Stimulated activated naive CD8-positive, alpha-beta T cell treated with anti-CD3 and anti-CD28 coated beads, Interleukin-15, amount 100 ng/mL, for 72 hours (primary cell): ENCODE measurements around the gene LDLRAD4.
A peak's percentile ranks its signal among the peaks of the same experiment; 100 is the strongest.

Experiments
- ATAC-seq: fragments of 150-1000 bp; cut with Tn5 transposase; 2 replicates; pipeline ENCODE4 v1.10.0; 2021; ENCODE audit warnings: mild to moderate bottlenecking, moderate library complexity
- DNase-seq, 2 donors: peaks; one replicate each; pipeline ENCODE4 v3.0.0; 2021 to 2022
- H3K27ac Mint-ChIP-seq, 2 donors: one replicate each; pipeline ENCODE4 v1.8.0; 2022; ENCODE audit warnings: mild to moderate bottlenecking in 2 of 2, mixed read lengths in 2 of 2, moderate library complexity in 2 of 2
- H3K27me3 Mint-ChIP-seq: one replicate; pipeline ENCODE4 v1.8.0; 2022; ENCODE audit warnings: mixed read lengths
- H3K4me1 Mint-ChIP-seq: one replicate; pipeline ENCODE4 v1.8.0; 2022; ENCODE audit warnings: mild to moderate bottlenecking, mixed read lengths
- H3K4me3 Mint-ChIP-seq, 2 donors: one replicate each; pipeline ENCODE4 v1.8.0; 2022; ENCODE audit warnings: mild to moderate bottlenecking in 2 of 2, mixed read lengths in 2 of 2, moderate library complexity in 1 of 2
- H3K9me3 Mint-ChIP-seq, 2 donors: one replicate each; pipeline ENCODE4 v1.8.0; 2022; ENCODE audit warnings: mixed read lengths in 2 of 2

The LDLRAD4 gene

GRCh38 chr18:13369756-13370510 lies 151.4 kb downstream of the LDLRAD4 start:
- Mint-ChIP-seq H3K27me3 (no peaks in the 10 kb centered on the region), H3K9me3 (no peaks in the 10 kb centered on the region), H3K27ac (peak overlapping the region in 1 of 2 donors; percentile 13), H3K4me1 (peaks cover 65% of the 10 kb centered on the region), H3K4me3 (peak overlapping the region in 1 of 2 donors; percentile 13)
- ATAC-seq (no peak), DNase-seq (no peak)

DNA sequence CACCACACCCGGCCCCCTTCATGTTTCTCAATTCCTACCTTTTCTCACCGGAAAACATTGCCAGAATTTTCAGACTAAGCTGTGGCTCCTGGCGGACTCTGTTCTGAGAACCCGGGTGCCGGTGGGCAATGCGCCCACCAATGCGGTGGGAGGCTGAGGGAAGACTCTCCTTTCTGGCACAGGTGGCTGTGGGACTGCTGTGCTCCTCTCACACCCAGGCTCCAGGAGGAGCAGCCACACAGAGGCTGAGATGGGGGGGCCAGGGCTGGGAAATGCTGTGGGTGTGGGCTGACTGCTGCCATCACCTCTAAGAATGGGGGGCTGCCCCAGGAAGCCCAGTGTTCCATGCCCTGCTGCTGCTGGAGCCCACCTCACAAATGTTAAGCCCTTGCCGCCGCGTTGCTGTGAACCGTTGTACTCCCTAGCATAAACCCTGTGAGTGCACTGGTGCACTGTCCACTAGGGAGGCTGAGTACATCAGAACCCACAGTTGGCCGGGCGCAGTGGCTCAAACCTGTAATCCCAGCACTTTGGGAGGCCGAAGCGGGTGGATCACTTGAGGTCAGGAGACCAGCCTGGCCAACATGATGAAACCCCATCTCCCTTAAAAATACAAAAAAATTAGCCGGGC lies 152.6 kb downstream of the LDLRAD4 start:
- Mint-ChIP-seq H3K4me1 (peaks cover 77% of the 10 kb centered on the region), H3K27me3 (no peaks in the 10 kb centered on the region), H3K4me3 (no peak overlapping the region), H3K9me3 (no peaks in the 10 kb centered on the region), H3K27ac (no peak overlapping the region)
- DNase-seq (no peak), ATAC-seq (no peak)

- Mint-ChIP-seq H3K27me3 (no peaks in the 10 kb centered on the region), H3K9me3 (no peaks in the 10 kb centered on the region), H3K4me1 (peaks cover 80% of the 10 kb centered on the region), H3K4me3 (peak overlapping the region; percentile 21 to 30), H3K27ac (peak overlapping the region; percentile 2 to 66)
- ATAC-seq, result no peak
- no peak for DNase-seq
These were observed 153.3 kb downstream of the LDLRAD4 start for GRCh38 chr18:13371689-13372418.

GRCh38 chr18:13372531-13372951 lies 154.0 kb downstream of the LDLRAD4 start:
- Mint-ChIP-seq H3K27ac (peak overlapping the region in 1 of 2 donors; percentile 2), H3K4me1 (peaks cover 81% of the 10 kb centered on the region), H3K27me3 (no peaks in the 10 kb centered on the region), H3K4me3 (no peak overlapping the region), H3K9me3 (no peaks in the 10 kb centered on the region)
- DNase-seq, result no peak
- ATAC-seq, result no peak

GRCh38 chr18:13374096-13374467 lies 155.5 kb downstream of the LDLRAD4 start:
- ATAC-seq (no peak), DNase-seq (no peak)
- Mint-ChIP-seq H3K27me3 (no peaks in the 10 kb centered on the region), H3K4me3 (peak overlapping the region in 1 of 2 donors; percentile 52), H3K4me1 (peaks cover 86% of the 10 kb centered on the region), H3K9me3 (no peaks in the 10 kb centered on the region), H3K27ac (peak overlapping the region in 1 of 2 donors; percentile 92)

DNA sequence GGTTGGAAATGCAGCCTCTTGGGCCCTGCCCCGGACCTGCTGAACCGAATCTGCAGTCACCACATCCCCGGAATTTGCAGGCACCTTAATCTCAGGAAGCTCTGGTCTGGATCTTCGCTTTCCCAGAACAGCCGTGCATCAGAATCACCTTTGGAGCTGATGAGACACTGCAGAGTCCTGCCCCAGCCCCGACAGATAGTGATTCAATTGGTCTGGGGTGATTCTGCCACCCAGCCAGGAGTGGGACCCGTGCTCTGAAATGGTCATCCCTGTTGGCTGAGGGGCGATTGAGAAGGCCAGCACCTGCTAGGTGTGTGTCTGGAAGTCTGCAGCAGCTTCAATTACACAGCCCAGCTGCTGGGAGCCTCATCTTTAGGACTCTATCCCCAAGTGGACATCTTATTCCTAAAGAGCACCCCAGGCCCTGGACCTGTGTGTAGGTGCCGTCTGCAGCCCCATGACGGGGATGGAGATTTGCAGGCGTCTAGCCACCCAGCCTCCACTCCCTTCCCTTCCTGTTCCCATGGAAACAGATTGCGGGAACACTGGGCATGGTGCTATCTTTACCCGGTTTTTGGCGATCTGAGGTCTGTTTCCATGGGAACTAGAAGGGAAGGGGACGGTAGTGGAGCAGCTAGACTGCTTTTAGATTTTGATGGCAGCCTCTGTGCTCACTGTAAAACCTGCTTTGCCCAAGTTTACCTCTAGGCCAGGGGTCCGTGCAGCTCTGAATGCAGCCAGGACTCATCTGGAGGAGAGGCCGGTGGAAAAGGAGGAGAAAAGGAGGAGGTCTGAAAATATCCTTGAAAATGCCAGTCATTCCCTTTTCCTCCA lies 156.1 kb downstream of the LDLRAD4 start:
- H3K27ac Mint-ChIP-seq, result peak overlapping the region; percentile 92 to 94
- no peak for DNase-seq
- peak overlapping the region; percentile 69 to 71 for H3K4me3 Mint-ChIP-seq
- peaks cover 85% of the 10 kb centered on the region for H3K4me1 Mint-ChIP-seq
- H3K27me3 Mint-ChIP-seq, result no peaks in the 10 kb centered on the region
- ATAC-seq, result peak; percentile 21
- no peaks in the 10 kb centered on the region for H3K9me3 Mint-ChIP-seq

- peaks cover 84% of the 10 kb centered on the region for H3K4me1 Mint-ChIP-seq
- no peaks in the 10 kb centered on the region for H3K27me3 Mint-ChIP-seq
- ATAC-seq, result peak; percentile 87
- DNase-seq, result peak; percentile 76 to 87
- no peaks in the 10 kb centered on the region for H3K9me3 Mint-ChIP-seq
- H3K4me3 Mint-ChIP-seq, result peak overlapping the region; percentile 69 to 71
- H3K27ac Mint-ChIP-seq, result peak overlapping the region; percentile 92 to 94
These were observed 157.0 kb downstream of the LDLRAD4 start for GRCh38 chr18:13375302-13376255.

GRCh38 chr18:13376298-13376840 lies 157.8 kb downstream of the LDLRAD4 start:
- ATAC-seq, result peak; percentile 36
- H3K4me3 Mint-ChIP-seq, result peak overlapping the region; percentile 69 to 71

GRCh38 chr18:13376841-13377351 lies 158.3 kb downstream of the LDLRAD4 start:
- Mint-ChIP-seq H3K9me3 (no peaks in the 10 kb centered on the region), H3K4me3 (peak overlapping the region; percentile 69 to 71), H3K27ac (peak overlapping the region; percentile 13 to 94), H3K4me1 (peaks cover 87% of the 10 kb centered on the region), H3K27me3 (no peaks in the 10 kb centered on the region)
- DNase-seq, result peak; percentile 55 to 66
- ATAC-seq, result peak; percentile 71

More at GRCh38 chr18:13376298-13376840, 157.8 kb downstream of the LDLRAD4 start:
- DNase-seq, result peak; percentile 35 to 46
- H3K27me3 Mint-ChIP-seq, result no peaks in the 10 kb centered on the region
- H3K4me1 Mint-ChIP-seq, result peaks cover 87% of the 10 kb centered on the region
- no peaks in the 10 kb centered on the region for H3K9me3 Mint-ChIP-seq
- H3K27ac Mint-ChIP-seq, result peak overlapping the region; percentile 13 to 94

GRCh38 chr18:13377496-13377895 lies 158.9 kb downstream of the LDLRAD4 start:
- ATAC-seq, result no peak
- H3K4me1 Mint-ChIP-seq, result peaks cover 87% of the 10 kb centered on the region
- no peaks in the 10 kb centered on the region for H3K9me3 Mint-ChIP-seq
- peak overlapping the region; percentile 69 to 71 for H3K4me3 Mint-ChIP-seq
- H3K27me3 Mint-ChIP-seq, result no peaks in the 10 kb centered on the region
- peak overlapping the region; percentile 48 to 94 for H3K27ac Mint-ChIP-seq
- no peak for DNase-seq

DNA sequence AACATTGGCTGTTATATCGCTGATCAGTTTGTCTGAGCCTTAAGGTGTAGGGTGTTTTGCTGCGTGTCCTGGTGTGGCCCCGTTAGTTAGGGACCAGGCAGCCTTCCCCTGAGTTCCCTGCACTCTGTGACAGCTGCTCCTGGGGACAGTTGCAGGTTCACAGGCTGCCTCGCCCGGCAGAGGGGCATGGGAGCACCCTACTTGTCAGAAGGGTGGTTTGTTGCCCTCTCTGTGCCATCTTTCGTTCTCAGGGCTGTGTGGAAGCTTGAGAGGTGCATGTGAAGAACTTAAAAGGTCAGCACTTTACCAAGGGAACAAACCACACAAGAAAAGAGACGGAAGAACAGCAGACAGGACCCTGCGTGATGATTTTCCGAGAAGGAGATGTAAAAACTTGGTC lies 159.6 kb downstream of the LDLRAD4 start:
- no peak for ATAC-seq
- Mint-ChIP-seq H3K27ac (peak overlapping the region in 1 of 2 donors; percentile 50), H3K27me3 (no peaks in the 10 kb centered on the region), H3K9me3 (no peaks in the 10 kb centered on the region), H3K4me3 (peak overlapping the region; percentile 33 to 69), H3K4me1 (peaks cover 89% of the 10 kb centered on the region)
- no peak for DNase-seq

DNA sequence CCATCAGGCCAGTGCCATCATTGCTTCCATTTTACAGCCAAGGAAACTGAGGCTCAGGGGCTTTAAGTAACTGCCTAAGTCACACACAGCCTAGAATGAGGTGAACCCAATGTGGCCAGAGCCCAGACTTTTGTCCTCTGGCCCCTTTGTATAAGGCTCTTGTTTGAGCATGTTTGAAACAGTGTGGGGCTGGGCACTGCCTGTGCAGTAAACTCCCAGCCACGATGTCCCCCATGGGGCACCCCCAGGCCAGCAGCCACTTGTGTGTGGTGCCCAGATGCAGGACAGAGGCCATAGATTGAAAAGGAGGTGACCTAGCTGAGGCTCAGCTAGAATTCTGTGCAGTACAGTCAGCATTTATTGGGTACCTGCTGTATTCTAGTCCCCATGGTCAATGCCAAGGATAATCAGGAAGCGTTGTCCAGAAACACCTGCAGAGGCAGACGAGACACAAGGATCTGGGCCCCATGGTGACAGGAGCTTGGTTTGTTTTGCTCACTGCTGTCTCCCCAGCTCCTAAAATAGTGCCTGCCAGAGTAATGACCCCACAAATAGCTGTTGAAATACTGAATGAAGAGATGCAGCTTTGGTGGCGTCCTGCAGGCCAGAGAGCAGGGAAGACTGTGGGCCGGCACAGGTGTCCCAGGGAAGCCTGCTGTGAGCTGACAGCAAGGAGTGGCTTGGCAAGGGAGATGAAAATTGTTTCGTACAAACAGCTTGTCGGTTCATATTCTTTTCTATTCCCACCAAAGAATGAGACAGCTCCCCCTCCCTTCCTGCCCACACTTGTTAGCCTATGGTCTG lies 160.7 kb downstream of the LDLRAD4 start:
- H3K4me1 Mint-ChIP-seq, result peaks cover 93% of the 10 kb centered on the region

More for the DNA sequence above, 160.7 kb downstream of the LDLRAD4 start:
- peaks cover 0 to under 1% of the 10 kb centered on the region in 2 donors for H3K9me3 Mint-ChIP-seq
- DNase-seq (no peak), ATAC-seq (no peak)
- no peaks in the 10 kb centered on the region for H3K27me3 Mint-ChIP-seq
- no peak overlapping the region for H3K4me3 Mint-ChIP-seq
- H3K27ac Mint-ChIP-seq, result peak overlapping the region in 1 of 2 donors; percentile 57
